ENCODE results near the gene ITLN2.
"Not testable (repeated sequence)": the region's sequence is repeated elsewhere in the genome, so short reads cannot be mapped to it uniquely, and the experiment has no call there.

DNA sequence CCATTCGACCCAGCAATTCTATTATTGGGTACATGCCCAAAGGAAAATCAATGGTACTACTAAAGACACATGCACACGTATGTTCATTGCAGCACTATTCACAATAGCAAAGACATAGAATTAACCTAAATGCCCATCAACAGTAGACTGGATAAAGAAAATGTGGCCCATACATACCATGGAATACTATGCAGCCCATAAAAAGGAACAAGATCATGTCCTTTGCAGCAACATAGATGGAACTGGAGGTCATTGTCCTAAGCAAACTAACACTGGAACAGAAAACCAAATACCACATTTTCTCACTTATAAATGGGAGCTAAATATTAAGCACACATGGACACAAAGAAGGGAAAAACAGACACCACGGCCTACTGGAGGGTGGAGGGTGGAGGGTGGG, 53.9 kb downstream of the ITLN2 start:
- TF ChIP-seq, protein P1, sequence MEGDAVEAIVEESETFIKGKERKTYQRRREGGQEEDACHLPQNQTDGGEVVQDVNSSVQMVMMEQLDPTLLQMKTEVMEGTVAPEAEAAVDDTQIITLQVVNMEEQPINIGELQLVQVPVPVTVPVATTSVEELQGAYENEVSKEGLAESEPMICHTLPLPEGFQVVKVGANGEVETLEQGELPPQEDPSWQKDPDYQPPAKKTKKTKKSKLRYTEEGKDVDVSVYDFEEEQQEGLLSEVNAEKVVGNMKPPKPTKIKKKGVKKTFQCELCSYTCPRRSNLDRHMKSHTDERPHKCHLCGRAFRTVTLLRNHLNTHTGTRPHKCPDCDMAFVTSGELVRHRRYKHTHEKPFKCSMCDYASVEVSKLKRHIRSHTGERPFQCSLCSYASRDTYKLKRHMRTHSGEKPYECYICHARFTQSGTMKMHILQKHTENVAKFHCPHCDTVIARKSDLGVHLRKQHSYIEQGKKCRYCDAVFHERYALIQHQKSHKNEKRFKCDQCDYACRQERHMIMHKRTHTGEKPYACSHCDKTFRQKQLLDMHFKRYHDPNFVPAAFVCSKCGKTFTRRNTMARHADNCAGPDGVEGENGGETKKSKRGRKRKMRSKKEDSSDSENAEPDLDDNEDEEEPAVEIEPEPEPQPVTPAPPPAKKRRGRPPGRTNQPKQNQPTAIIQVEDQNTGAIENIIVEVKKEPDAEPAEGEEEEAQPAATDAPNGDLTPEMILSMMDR (IDR thresholded peaks at IDR 0.05; ENCODE audit: insufficient read depth, low read length, poor library complexity, severe bottlenecking): not testable (repeated sequence)
- TF ChIP-seq EZH2phosphoT487 (conservative IDR thresholded peaks at IDR 0.05; ENCODE audit: low read length): not testable (repeated sequence)
